ENCODE results near the gene DMWD.

The DMWD gene

DNA sequence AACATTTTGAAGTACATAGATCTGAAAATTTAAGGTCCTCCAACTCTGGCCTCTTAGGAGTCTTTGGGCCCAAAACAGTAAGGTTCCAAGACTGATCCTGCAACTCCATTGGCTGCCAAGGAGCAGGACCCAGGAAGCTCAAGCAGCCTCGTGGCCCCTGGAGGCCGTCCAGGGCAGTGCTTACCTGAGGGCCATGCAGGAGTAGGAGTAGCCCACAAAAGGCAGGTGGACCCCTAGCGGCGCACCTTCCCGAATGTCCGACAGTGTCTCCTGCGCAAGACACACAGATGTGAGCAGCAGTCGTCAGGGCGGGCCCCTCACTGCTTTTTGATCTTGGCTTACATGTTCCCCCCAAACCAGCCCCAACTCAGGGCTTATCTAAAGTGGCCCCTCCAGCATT lies 17.9 kb downstream of the DMWD start:
- TF ChIP-seq, protein P1, sequence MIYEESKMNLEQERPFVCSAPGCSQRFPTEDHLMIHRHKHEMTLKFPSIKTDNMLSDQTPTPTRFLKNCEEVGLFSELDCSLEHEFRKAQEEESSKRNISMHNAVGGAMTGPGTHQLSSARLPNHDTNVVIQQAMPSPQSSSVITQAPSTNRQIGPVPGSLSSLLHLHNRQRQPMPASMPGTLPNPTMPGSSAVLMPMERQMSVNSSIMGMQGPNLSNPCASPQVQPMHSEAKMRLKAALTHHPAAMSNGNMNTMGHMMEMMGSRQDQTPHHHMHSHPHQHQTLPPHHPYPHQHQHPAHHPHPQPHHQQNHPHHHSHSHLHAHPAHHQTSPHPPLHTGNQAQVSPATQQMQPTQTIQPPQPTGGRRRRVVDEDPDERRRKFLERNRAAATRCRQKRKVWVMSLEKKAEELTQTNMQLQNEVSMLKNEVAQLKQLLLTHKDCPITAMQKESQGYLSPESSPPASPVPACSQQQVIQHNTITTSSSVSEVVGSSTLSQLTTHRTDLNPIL (CRISPR knock-in tag; IDR thresholded peaks at IDR 0.05; ENCODE audit: low read depth), result no peak
- TF ChIP-seq BACH2 (CRISPR knock-in tag; IDR thresholded peaks at IDR 0.05; ENCODE audit: borderline replicate concordance) (no peak), TCF4 (CRISPR knock-in tag; IDR thresholded peaks at IDR 0.05; ENCODE audit: borderline replicate concordance) (no peak), ZNF565 (CRISPR knock-in tag; conservative IDR thresholded peaks at IDR 0.05; ENCODE audit: low read depth) (no peak), ZFP30 (CRISPR knock-in tag; IDR thresholded peaks at IDR 0.05) (no peak), ZNF8 (CRISPR knock-in tag; IDR thresholded peaks at IDR 0.05) (no peak), CSRNP3 (CRISPR knock-in tag; IDR thresholded peaks at IDR 0.05) (no peak), ZC3H10 (CRISPR knock-in tag; IDR thresholded peaks at IDR 0.05) (no peak)
- TF ChIP-seq, protein P2, sequence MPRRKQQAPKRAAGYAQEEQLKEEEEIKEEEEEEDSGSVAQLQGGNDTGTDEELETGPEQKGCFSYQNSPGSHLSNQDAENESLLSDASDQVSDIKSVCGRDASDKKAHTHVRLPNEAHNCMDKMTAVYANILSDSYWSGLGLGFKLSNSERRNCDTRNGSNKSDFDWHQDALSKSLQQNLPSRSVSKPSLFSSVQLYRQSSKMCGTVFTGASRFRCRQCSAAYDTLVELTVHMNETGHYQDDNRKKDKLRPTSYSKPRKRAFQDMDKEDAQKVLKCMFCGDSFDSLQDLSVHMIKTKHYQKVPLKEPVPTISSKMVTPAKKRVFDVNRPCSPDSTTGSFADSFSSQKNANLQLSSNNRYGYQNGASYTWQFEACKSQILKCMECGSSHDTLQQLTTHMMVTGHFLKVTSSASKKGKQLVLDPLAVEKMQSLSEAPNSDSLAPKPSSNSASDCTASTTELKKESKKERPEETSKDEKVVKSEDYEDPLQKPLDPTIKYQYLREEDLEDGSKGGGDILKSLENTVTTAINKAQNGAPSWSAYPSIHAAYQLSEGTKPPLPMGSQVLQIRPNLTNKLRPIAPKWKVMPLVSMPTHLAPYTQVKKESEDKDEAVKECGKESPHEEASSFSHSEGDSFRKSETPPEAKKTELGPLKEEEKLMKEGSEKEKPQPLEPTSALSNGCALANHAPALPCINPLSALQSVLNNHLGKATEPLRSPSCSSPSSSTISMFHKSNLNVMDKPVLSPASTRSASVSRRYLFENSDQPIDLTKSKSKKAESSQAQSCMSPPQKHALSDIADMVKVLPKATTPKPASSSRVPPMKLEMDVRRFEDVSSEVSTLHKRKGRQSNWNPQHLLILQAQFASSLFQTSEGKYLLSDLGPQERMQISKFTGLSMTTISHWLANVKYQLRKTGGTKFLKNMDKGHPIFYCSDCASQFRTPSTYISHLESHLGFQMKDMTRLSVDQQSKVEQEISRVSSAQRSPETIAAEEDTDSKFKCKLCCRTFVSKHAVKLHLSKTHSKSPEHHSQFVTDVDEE (CRISPR knock-in tag; IDR thresholded peaks at IDR 0.05), result no peak

GRCh38 chr19:45773384-45773783 lies 19.3 kb downstream of the DMWD start:
- TF ChIP-seq ZFP30 (CRISPR knock-in tag; IDR thresholded peaks at IDR 0.05) (no peak), TCF4 (CRISPR knock-in tag; IDR thresholded peaks at IDR 0.05; ENCODE audit: borderline replicate concordance) (peak; percentile 74)
- ATAC-seq, result no peak

More for the DNA sequence above, 17.9 kb downstream of the DMWD start:
- ATAC-seq, result no peak

DNA sequence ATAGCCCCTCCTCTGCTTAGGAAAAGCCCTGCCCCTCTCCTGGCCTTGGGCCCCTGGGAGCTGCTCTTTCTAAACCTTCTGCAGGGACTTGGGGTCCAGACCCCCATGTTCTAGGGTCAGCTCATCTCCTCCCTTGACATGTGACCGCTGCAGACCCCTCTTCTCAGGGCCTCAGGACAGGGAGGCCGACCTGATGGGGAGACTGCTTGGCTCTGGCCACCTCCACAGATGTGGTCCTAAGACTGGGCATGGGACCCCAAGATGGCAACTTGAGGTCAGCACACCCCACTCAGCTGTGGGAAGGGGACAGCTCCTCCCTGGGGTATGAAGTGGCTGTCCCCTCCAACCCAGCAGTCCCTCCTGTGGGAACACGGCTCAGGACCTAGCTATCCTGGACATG lies 19.7 kb downstream of the DMWD start:
- no peak for ATAC-seq
- TF ChIP-seq PPARA (CRISPR knock-in tag; IDR thresholded peaks at IDR 0.05; ENCODE audit: borderline replicate concordance) (no peak), OSR1 (CRISPR knock-in tag; IDR thresholded peaks at IDR 0.05) (no peak), ZNF8 (CRISPR knock-in tag; IDR thresholded peaks at IDR 0.05) (no peak), ZFP30 (CRISPR knock-in tag; IDR thresholded peaks at IDR 0.05) (no peak), BACH2 (CRISPR knock-in tag; IDR thresholded peaks at IDR 0.05; ENCODE audit: borderline replicate concordance) (no peak), SNAI2 (CRISPR knock-in tag; IDR thresholded peaks at IDR 0.05) (no peak), ESRRG (CRISPR knock-in tag; IDR thresholded peaks at IDR 0.05) (no peak), CSRNP3 (CRISPR knock-in tag; IDR thresholded peaks at IDR 0.05) (no peak), ZFP3 (CRISPR knock-in tag; IDR thresholded peaks at IDR 0.05) (no peak), ISL1 (CRISPR knock-in tag; IDR thresholded peaks at IDR 0.05) (no peak), CSDC2 (CRISPR knock-in tag; IDR thresholded peaks at IDR 0.05) (no peak), ZNF565 (CRISPR knock-in tag; conservative IDR thresholded peaks at IDR 0.05; ENCODE audit: low read depth) (no peak), TCF4 (CRISPR knock-in tag; IDR thresholded peaks at IDR 0.05; ENCODE audit: borderline replicate concordance) (no peak), PATZ1 (CRISPR knock-in tag; IDR thresholded peaks at IDR 0.05; ENCODE audit: borderline replicate concordance) (no peak), TOX (CRISPR knock-in tag; IDR thresholded peaks at IDR 0.05; ENCODE audit: borderline replicate concordance) (no peak), GLIS3 (CRISPR knock-in tag; IDR thresholded peaks at IDR 0.05) (no peak), ARNTL (CRISPR knock-in tag; IDR thresholded peaks at IDR 0.05; ENCODE audit: borderline replicate concordance, low read depth) (no peak)
- TF ChIP-seq, protein P2 (CRISPR knock-in tag; IDR thresholded peaks at IDR 0.05), result no peak
- TF ChIP-seq, protein P1 (CRISPR knock-in tag; IDR thresholded peaks at IDR 0.05; ENCODE audit: low read depth), result no peak

Data from SK-N-SH treated with all-trans-retinoic acid at 6 μM for 48 hours (cell line).